GM10266 (cell line): ENCODE data around the gene HDAC11.
A peak's percentile ranks its signal among the peaks of the same experiment; 100 is the strongest.
"Not testable (repeated sequence)": the region's sequence is repeated elsewhere in the genome, so short reads cannot be mapped to it uniquely, and the experiment has no call there.

Experiments
- DNase-seq: peaks from one replicate; pipeline ENCODE4 v3.0.0; 2012; ENCODE audit errors: extremely low spot score
- TF ChIP-seq, protein P1 (sequence below): IDR thresholded peaks from 2 replicates; pipeline ENCODE4 v1.5.1; 2012; ENCODE audit warnings: mild to moderate bottlenecking, low read depth; ENCODE audit not compliant: control insufficient read depth, insufficient read depth; ENCODE audit errors: missing control alignments

The HDAC11 gene

DNA sequence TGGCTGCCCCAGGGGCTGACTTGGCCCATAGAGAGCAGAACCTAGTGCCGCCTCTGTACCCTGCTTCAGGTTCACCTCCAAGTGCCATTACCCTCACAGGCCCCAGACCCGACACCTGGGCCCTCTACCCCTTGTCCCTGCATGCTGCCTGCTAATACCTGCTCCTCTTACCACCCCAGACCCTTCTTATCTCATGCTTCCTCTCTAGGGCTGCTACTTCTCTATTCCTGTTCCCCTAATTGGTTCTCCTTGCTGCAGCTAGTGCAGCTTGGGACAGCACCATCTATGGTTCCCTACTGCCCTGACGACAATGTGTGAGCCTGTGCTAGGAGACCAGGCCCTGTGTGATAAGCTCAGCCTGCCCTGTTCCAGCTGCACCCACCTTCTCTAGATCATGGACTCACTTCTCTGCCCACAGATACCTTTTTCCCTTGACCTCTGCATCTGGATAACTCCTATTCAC is 15.3 kb downstream of the HDAC11 start:
- TF ChIP-seq, protein P1, sequence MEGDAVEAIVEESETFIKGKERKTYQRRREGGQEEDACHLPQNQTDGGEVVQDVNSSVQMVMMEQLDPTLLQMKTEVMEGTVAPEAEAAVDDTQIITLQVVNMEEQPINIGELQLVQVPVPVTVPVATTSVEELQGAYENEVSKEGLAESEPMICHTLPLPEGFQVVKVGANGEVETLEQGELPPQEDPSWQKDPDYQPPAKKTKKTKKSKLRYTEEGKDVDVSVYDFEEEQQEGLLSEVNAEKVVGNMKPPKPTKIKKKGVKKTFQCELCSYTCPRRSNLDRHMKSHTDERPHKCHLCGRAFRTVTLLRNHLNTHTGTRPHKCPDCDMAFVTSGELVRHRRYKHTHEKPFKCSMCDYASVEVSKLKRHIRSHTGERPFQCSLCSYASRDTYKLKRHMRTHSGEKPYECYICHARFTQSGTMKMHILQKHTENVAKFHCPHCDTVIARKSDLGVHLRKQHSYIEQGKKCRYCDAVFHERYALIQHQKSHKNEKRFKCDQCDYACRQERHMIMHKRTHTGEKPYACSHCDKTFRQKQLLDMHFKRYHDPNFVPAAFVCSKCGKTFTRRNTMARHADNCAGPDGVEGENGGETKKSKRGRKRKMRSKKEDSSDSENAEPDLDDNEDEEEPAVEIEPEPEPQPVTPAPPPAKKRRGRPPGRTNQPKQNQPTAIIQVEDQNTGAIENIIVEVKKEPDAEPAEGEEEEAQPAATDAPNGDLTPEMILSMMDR = no peak
- no peak for DNase-seq

DNA sequence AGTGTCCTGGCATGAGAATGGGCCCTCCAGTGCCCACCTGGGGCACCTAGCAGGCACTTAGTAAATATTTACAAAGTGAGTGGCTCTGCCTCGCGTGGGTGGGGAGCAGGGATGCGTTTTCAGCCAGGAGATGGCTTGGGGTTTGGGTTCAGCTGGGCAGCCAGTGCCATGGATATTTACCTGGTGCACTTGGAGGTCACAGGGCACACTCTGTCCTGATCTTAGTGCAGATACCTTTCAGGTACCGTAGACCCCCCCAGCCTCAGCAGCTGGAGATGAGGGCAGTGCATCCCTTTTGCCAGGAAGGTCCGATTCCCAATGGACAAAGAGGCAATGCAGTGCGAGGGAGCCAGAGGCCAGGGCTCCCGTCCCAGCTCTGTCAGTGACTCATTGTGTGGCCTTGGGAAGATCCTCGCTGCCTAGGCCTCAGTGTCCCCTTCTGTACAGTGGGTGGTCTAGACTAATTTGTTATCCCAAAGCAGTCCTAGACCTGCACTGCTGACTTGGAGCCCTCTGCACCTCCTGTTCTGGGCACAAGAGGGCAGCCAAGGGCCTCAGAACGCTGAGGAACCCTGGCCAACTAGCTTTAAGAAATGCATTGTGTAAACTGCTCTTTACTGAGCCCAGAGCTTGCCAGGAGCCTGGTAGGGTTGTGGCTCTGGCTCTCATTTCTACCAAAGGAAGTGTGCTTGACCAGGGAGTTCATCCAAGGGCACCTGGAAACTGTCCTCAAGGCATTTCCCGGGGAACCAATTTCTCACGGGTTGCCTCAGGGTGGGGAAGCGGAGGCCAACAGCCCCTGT is 16.0 kb downstream of the HDAC11 start:
- DNase-seq = peak; percentile 64
- TF ChIP-seq, protein P1 = peak; percentile 88

DNA sequence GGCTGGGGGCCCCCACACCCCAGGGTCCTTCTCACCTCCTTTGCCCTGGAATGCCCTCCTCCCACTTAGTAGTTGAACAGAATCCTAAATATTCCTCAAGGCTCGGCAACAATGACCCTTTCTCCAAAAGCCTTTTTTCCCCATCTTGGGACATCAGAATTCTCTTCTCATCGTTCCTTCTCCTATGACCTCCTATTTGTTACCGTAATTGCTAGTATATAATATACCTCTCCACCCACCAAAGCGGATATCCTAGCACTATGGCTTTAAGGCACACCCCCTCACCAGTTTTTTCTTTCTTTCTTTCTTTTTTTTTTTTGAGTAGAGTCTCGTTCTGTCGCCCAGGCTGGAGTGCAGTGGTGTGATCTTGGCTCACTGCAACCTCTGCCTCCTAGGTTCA is 16.8 kb downstream of the HDAC11 start:
- DNase-seq = no peak
- TF ChIP-seq, protein P1 = no peak

DNA sequence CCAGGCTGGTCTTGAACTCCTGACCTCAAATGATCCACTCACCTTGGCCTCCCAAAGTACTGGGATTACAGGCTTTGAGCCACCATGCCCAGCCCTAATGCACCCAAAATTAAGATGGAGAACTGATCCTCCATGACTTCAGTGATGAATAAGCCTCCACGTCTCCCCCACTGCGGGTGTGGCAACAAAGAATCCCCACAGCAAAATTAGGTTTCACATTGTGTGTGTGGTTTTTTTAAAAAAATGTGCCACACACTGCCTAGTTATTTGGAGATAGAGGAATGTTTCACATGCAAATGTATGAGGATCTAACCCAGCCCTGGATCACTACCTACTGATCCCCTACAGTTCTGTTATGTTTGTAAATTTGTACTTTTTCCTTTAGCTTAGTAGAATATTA is 17.3 kb downstream of the HDAC11 start:
- TF ChIP-seq, protein P1 = no peak
- no peak for DNase-seq

DNA sequence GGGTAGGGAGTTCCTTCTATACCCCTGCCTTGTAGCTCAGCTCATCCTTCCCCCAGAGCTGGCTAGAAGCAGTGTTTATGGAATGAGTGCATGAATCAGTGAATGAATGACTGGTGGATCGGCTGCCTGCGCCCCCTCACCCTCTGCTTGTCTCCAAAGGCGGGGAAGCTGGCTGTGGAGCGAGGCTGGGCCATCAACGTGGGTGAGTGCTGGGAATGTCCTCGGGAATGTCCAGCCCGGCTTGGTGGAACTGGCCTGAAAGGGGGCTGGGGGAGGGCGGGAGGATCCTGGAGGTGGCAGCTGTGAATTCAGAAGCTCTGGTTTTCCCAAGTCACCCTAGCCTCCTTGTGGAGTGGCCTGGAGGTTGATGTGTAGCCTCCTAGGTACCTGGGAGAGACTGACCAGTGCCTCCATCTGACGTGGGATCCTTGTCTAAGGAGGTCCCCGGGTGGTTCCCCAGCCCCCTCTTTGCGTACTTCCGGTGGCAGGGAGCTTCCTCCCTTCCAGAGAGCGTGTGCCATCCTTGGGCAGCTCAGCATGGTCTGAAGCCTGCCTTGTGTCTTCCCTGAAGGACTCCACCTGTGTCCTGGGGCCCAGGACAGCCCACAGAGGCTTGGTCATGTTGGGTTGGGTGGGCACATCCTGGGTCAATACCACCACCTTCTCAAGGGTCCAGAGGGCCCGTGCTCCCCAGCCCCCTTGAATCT is 18.4 kb downstream of the HDAC11 start:
- no peak for DNase-seq
- TF ChIP-seq, protein P1 = no peak

DNA sequence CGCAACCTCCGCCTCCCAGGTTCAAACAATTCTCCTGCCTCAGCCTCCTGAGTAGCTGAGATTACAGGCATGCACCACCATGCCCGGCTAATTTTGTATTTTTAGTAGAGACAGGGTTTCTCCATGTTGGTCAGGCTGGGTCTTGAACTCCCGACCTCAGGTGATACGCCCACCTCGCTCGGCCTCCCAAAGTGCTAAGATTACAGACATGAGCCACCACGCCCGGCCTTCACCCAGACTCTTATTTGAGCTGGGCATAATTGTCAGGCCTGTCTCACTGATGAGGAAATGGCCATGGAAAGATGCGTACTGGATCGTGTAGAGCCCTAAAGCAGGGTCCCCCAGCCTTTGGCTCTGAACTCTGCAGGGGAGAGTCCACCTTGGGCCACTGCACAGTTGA is 19.1 kb downstream of the HDAC11 start:
- not testable (repeated sequence) for DNase-seq

DNA sequence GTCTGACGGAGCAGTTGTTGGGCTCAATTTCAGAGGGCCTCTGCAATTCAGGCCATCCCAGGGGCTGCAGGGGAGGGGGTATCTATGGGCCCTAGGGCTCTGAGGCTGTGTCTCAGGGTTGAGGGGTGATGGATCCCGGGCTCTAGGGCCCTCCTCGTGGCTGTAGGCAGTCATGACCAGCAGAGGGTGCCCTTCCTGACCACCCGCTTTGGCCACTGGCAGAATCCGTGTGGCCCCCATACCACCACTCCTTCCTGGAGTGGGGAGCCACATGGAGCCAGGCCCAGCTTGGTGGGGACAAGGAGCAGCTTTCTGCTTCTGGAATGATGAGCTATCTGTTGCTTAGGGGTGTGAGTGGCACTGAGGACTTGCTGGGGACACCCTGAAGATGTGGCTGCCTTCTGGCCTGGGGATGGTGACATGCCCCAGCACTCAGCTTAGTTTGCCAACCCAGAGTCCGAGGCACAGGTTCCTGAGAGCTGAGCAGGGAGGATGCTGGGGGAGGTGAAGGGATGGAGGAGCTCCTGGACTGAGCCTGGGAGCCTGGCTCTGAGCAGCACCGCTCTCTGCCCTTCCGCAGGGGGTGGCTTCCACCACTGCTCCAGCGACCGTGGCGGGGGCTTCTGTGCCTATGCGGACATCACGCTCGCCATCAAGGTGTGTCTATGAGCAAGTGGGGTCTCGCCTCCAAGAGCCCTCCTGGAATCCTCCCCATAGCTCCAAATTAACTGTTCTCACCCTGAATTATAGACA is 20.2 kb downstream of the HDAC11 start:
- peak; percentile 48 for DNase-seq
- TF ChIP-seq, protein P1 = peak; percentile 61
